SK-N-SH (cell line): ENCODE measurements around the gene PPM1L. TPM values are rescaled to one million over a fixed set of nuclear protein-coding genes. Genes with fewer than 3 reads are reported as not detected.
"Not testable (repeated sequence)": the region's sequence is repeated elsewhere in the genome, so short reads cannot be mapped to it uniquely, and the experiment has no call there.

Experiments used
- CTCF ChIA-PET: fragments of 300-600, 350-600 bp; formaldehyde crosslinking; extraction: SDS; loops from one replicate; lab custom pipeline; 2021; lab: Yijun Ruan, JAX
- POLR2A ChIA-PET: fragments of 350-600 bp; sonication (Branson Sonifier 250); formaldehyde crosslinking; extraction: SDS; loops from one replicate; lab custom pipeline; 2020; ENCODE audit warnings: antibody characterized with exemption, inconsistent platforms; lab: Yijun Ruan, JAX
- DNase-seq: peaks from one replicate; pipeline ENCODE4 v3.0.0; 2012
- H2AFZ ChIP-seq: fragments of 200-600 bp; sonication (generic); 2 replicates; pipeline ENCODE4 v1.8.1; 2016; ENCODE audit warnings: antibody characterized with exemption, mild to moderate bottlenecking, low read depth
- H3F3A ChIP-seq: fragments of 200-600 bp; sonication (generic); replicated peaks from 2 replicates; pipeline ENCODE3; 2016; ENCODE audit warnings: antibody characterized with exemption, mild to moderate bottlenecking; ENCODE audit not compliant: insufficient read depth
- H3K27ac ChIP-seq, 2 experiments: fragments of 200-500 bp in 1 of 2; fragments of 200-600 bp in 1 of 2; sonication (Bioruptor generic) in 1 of 2; sonication (generic), shearing (Covaris generic) in 1 of 2; 2 replicates each; pipeline versions ENCODE4 v1.5.1 to v1.6.1; 2014 to 2016; ENCODE audit warnings: low read depth in 2 of 2, inconsistent platforms in 1 of 2, low read length in 1 of 2, mild to moderate bottlenecking in 1 of 2, mixed read lengths in 1 of 2
- H3K27me3 ChIP-seq: fragments of 200-600 bp; sonication (generic), shearing (Covaris generic); 2 replicates; pipeline ENCODE4 v1.6.1; 2016; ENCODE audit warnings: mixed run types; ENCODE audit not compliant: insufficient read depth
- H3K36me3 ChIP-seq, 2 experiments: fragments of 200-500 bp in 1 of 2; fragments of 200-600 bp in 1 of 2; sonication (Bioruptor generic) in 1 of 2; sonication (generic) in 1 of 2; replicated peaks in 1 of 2; 2 replicates each; pipeline versions ENCODE3 to v1.5.1; 2014 to 2016; ENCODE audit warnings: low read length in 1 of 2, mild to moderate bottlenecking in 1 of 2; ENCODE audit not compliant: insufficient read depth in 2 of 2, control insufficient read depth in 1 of 2
- H3K4me1 ChIP-seq, 2 experiments: fragments of 200-500 bp in 1 of 2; fragments of 200-600 bp in 1 of 2; sonication (Bioruptor generic) in 1 of 2; sonication (generic), shearing (Covaris generic) in 1 of 2; 2 replicates each; pipeline versions ENCODE4 v1.5.1 to v1.6.1; 2014 to 2016; ENCODE audit warnings: low read depth in 1 of 2, low read length in 1 of 2, mixed run types in 1 of 2; ENCODE audit not compliant: insufficient read depth in 2 of 2, control insufficient read depth in 1 of 2
- H3K4me2 ChIP-seq: fragments of 200-600 bp; sonication (generic), shearing (Covaris generic); 2 replicates; pipeline ENCODE4 v1.6.1; 2017; ENCODE audit warnings: mixed run types
- H3K4me3 ChIP-seq, 2 experiments: fragments of 200-500 bp in 1 of 2; fragments of 200-600 bp in 1 of 2; sonication (Bioruptor generic) in 1 of 2; sonication (generic), shearing (Covaris generic) in 1 of 2; 2 replicates each; pipeline versions ENCODE4 v1.5.1 to v1.8.1; 2014 to 2016; ENCODE audit warnings: low read depth in 2 of 2, inconsistent platforms in 1 of 2, low read length in 1 of 2, mild to moderate bottlenecking in 1 of 2, mixed read lengths in 1 of 2, moderate library complexity in 1 of 2
- H3K79me2 ChIP-seq: fragments of 200-600 bp; sonication (generic); 2 replicates; pipeline ENCODE4 v1.8.1; 2017; ENCODE audit warnings: mild to moderate bottlenecking; ENCODE audit not compliant: insufficient read depth
- H3K9ac ChIP-seq: fragments of 200-600 bp; sonication (generic); 2 replicates; pipeline ENCODE4 v1.6.1; 2017; ENCODE audit warnings: mixed run types
- H3K9me2 ChIP-seq: fragments of 200-600 bp; sonication (generic); 2 replicates; pipeline ENCODE4 v1.6.1; 2017; ENCODE audit warnings: mixed run types
- H3K9me3 ChIP-seq: fragments of 200-600 bp; sonication (generic); 2 replicates; pipeline ENCODE4 v1.6.1; 2017; ENCODE audit warnings: mixed run types, mild to moderate bottlenecking, moderate library complexity
- H4K20me1 ChIP-seq: fragments of 200-600 bp; sonication (generic); 2 replicates; pipeline ENCODE4 v1.6.1; 2017; ENCODE audit warnings: mild to moderate bottlenecking, mixed run types; ENCODE audit not compliant: insufficient read depth
- MEF2A ChIP-seq: IDR thresholded peaks from 2 replicates; pipeline ENCODE4 v1.4.0; 2012; ENCODE audit warnings: low read depth, borderline replicate concordance
- REST ChIP-seq: IDR thresholded peaks from 2 replicates; pipeline ENCODE4 v1.6.1; 2012; ENCODE audit warnings: mild to moderate bottlenecking, low read depth, low read length, moderate library complexity
- TAF1 ChIP-seq: IDR thresholded peaks from 2 replicates; pipeline ENCODE4 v1.6.1; 2012; ENCODE audit warnings: low read depth, mild to moderate bottlenecking, low read length, moderate library complexity, borderline replicate concordance
- USF1 ChIP-seq: IDR thresholded peaks from 2 replicates; pipeline ENCODE4 v1.4.0; 2012; ENCODE audit warnings: low read depth, borderline replicate concordance
- YY1 ChIP-seq: IDR thresholded peaks from 2 replicates; pipeline ENCODE4 v1.4.0; 2012; ENCODE audit warnings: low read depth, mild to moderate bottlenecking
- WGBS: methylation state at CpG from one replicate; pipeline ENCODE4 v1.1.6; 2017; ENCODE audit warnings: low lambda C conversion rate; 5-methylcytosine and 5-hydroxymethylcytosine counted together
- polyA plus RNA-seq, 3 experiments: library from polyadenylated mRNA; depleted of rRNA; stranded (reverse); fragments of >200 nt; gene quantifications; 2 replicates each; pipeline ENCODE4 v1.2.3, GENCODE V29; 2012
- TF ChIP-seq, protein P1 (sequence below): IDR thresholded peaks from 2 replicates; pipeline ENCODE4; 2012

The PPM1L gene
- polyA plus RNA-seq, 1 of the 3 experiments (the other 2 are of a cell fraction): 0.16 TPM

DNA sequence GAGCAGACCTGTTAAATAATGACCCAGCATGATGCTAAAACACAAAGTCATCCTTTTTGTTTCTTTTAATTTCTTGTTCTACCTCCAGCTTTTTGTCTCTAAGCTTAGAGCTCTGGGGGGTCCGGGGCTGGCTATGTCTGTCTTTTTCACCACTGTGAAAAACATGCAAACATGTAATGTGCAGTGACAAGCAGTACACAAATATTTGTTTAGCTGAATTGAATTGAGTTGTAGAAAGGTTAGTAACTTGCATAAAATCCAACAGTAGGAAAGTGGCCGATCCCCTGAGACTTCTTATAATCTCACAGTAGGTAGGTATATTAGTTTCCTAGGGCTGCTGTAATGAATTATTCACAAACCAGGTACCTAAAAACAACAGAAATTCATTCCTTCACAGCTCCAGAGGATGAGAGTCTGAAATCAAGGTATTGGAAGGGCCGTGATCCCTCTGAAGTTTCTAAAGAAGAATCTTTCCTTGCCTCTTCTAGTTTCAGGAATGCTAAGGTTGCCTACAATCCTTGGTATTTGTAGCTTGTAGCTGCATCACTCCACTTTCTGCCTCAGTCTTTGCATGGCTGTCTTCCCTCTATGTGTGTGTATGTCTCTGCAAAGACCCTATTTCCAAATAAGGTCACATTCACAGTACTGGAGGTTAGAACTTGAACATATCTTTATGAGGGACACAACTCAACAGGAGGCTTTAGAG is 46.4 kb upstream of the PPM1L start:
- H3K9me3 ChIP-seq: no peaks in the 10 kb centered on the region
- no peak for DNase-seq
- H3K36me3 ChIP-seq: no peaks in the 10 kb centered on the region
- H3K9ac ChIP-seq: no peak overlapping the region
- H3K27me3 ChIP-seq: no peaks in the 10 kb centered on the region
- no peak overlapping the region for H2AFZ ChIP-seq
- no peaks in the 10 kb centered on the region for H3K9me2 ChIP-seq
- H3K4me1 ChIP-seq: no peaks in the 10 kb centered on the region
- no peak overlapping the region for H3K27ac ChIP-seq
- no peaks in the 10 kb centered on the region for H3K79me2 ChIP-seq
- TF ChIP-seq YY1 (no peak), MEF2A (no peak), USF1 (no peak)
- H3F3A ChIP-seq: no peaks in the 10 kb centered on the region
- ChIA-PET POLR2A (no interaction called here), CTCF (interaction anchor here (1.2 to 3.6 kb wide), 5 partner anchors 27 to 234 kb away, joined by 3 to 34 read pairs (median 9); no protein-coding TSS in a partner anchor)
- H3K4me3 ChIP-seq: no peak overlapping the region
- no peaks in the 10 kb centered on the region for H4K20me1 ChIP-seq
- no peak overlapping the region for H3K4me2 ChIP-seq
- WGBS: 37% methylated on average over 3 of the region's 3 CpGs

- H3K27me3 ChIP-seq, H2AFZ ChIP-seq, H3K4me3 ChIP-seq, DNase-seq, POLR2A ChIA-PET, H3K9me2 ChIP-seq, H3K79me2 ChIP-seq, H3F3A ChIP-seq, H4K20me1 ChIP-seq, H3K9me3 ChIP-seq, H3K9ac ChIP-seq, H3K4me2 ChIP-seq, H3K36me3 ChIP-seq, H3K27ac ChIP-seq, H3K4me1 ChIP-seq: not testable (repeated sequence)
- WGBS: 39% methylated on average over 3 of the region's 3 CpGs
- CTCF ChIA-PET: interaction anchor here (1.6 kb wide), 1 partner anchor 228 kb away, joined by 7 read pairs; no protein-coding TSS in a partner anchor
These were observed 42.9 kb upstream of the PPM1L start for GRCh38 chr3:160713144-160713543.

DNA sequence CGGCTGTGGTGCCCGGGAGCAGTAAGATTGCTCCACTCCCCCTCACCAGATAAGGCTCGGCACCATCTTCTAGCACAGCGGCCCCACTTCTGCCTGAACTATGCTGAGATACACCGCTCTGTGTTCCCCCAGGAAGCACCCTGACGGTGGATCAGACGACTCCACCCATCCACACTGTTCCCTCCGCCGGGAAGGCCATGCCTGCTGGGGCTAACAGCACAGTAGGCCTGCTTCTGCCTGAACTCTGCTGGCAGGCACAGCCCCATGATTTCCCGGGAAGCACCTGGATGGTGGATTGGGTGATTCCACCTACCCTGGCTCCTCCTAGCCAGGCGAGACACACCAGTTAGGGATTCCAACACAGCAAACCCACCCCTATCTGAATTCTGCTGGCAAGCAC is 36.3 kb upstream of the PPM1L start:
- POLR2A ChIA-PET: no interaction called here
- TF ChIP-seq MEF2A (no peak), TAF1 (no peak), REST (no peak)
- TF ChIP-seq, protein P1, sequence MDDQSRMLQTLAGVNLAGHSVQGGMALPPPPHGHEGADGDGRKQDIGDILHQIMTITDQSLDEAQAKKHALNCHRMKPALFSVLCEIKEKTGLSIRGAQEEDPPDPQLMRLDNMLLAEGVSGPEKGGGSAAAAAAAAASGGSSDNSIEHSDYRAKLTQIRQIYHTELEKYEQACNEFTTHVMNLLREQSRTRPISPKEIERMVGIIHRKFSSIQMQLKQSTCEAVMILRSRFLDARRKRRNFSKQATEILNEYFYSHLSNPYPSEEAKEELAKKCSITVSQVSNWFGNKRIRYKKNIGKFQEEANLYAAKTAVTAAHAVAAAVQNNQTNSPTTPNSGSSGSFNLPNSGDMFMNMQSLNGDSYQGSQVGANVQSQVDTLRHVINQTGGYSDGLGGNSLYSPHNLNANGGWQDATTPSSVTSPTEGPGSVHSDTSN: no peak

More for the DNA sequence above, 36.3 kb upstream of the PPM1L start:
- Histone ChIP-seq H3K4me1 (no peaks in the 10 kb centered on the region), H3F3A (no peaks in the 10 kb centered on the region), H3K4me3 (no peak overlapping the region), H3K4me2 (no peak overlapping the region), H3K9me3 (no peaks in the 10 kb centered on the region), H3K79me2 (no peaks in the 10 kb centered on the region), H2AFZ (no peak overlapping the region), H3K9me2 (no peaks in the 10 kb centered on the region), H3K27me3 (no peaks in the 10 kb centered on the region), H3K36me3 (no peaks in the 10 kb centered on the region), H4K20me1 (no peaks in the 10 kb centered on the region), H3K27ac (no peak overlapping the region), H3K9ac (no peak overlapping the region)
- CTCF ChIA-PET: no interaction called here
- WGBS: 46% methylated on average over 3 of the region's 11 CpGs
- no peak for DNase-seq
